PFSK-1 (cell line): Measurements from ENCODE around the gene OXSM.

Experiments
- FOXP2 ChIP-seq: optimal IDR thresholded peaks from 2 replicates; pipeline ENCODE3; 2011; ENCODE audit warnings: borderline replicate concordance, control low read depth, inconsistent platforms; ENCODE audit not compliant: insufficient read depth; ENCODE audit errors: extremely low read length, extremely low read depth
- POLR2AphosphoS5 ChIP-seq: IDR thresholded peaks from 2 replicates; pipeline ENCODE4 v1.6.1; 2012; ENCODE audit warnings: low read depth, mild to moderate bottlenecking, control low read depth, low read length, moderate library complexity
- SIN3A ChIP-seq: IDR thresholded peaks from 2 replicates; pipeline ENCODE4 v1.6.1; 2012; ENCODE audit warnings: mild to moderate bottlenecking, low read length, moderate library complexity, borderline replicate concordance; ENCODE audit not compliant: insufficient read depth
- TAF1 ChIP-seq: IDR thresholded peaks from 2 replicates; pipeline ENCODE4 v1.6.1; 2012; ENCODE audit warnings: low read length, control low read depth, borderline replicate concordance; ENCODE audit not compliant: insufficient read depth
- TF ChIP-seq, protein P1 (sequence below), 2 experiments: IDR thresholded peaks; 2 replicates each; pipeline versions ENCODE4 v1.6.1 to v1.8.0; 2011 to 2012; ENCODE audit warnings: low read depth in 2 of 2, low read length in 2 of 2, control low read depth in 1 of 2, inconsistent platforms in 1 of 2, mild to moderate bottlenecking in 1 of 2, moderate library complexity in 1 of 2; ENCODE audit not compliant: insufficient read depth in 1 of 2

The OXSM gene

DNA sequence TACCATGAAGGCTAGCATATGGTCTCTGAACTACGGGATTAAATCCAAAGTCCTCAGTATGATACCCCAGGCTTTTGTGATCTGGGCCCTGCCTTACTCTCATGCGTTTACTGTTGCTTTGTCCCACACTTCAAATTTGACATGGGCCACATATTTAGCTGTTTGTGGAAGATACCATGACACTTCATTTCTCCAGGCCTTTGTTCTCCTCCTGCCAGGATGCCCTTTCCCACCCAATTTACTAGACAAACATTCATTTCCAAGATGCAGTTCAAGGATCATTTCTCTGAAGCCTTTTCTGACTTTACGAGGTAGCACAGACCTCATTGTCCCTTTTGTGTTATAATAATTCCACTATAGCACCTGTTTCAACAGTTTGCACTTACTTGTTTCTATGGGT lies 2.2 kb upstream of the OXSM start:
- no peak for TF ChIP-seq POLR2AphosphoS5
- no peak for TF ChIP-seq FOXP2
- TF ChIP-seq TAF1 = no peak
- no peak for TF ChIP-seq SIN3A
- TF ChIP-seq, protein P1, sequence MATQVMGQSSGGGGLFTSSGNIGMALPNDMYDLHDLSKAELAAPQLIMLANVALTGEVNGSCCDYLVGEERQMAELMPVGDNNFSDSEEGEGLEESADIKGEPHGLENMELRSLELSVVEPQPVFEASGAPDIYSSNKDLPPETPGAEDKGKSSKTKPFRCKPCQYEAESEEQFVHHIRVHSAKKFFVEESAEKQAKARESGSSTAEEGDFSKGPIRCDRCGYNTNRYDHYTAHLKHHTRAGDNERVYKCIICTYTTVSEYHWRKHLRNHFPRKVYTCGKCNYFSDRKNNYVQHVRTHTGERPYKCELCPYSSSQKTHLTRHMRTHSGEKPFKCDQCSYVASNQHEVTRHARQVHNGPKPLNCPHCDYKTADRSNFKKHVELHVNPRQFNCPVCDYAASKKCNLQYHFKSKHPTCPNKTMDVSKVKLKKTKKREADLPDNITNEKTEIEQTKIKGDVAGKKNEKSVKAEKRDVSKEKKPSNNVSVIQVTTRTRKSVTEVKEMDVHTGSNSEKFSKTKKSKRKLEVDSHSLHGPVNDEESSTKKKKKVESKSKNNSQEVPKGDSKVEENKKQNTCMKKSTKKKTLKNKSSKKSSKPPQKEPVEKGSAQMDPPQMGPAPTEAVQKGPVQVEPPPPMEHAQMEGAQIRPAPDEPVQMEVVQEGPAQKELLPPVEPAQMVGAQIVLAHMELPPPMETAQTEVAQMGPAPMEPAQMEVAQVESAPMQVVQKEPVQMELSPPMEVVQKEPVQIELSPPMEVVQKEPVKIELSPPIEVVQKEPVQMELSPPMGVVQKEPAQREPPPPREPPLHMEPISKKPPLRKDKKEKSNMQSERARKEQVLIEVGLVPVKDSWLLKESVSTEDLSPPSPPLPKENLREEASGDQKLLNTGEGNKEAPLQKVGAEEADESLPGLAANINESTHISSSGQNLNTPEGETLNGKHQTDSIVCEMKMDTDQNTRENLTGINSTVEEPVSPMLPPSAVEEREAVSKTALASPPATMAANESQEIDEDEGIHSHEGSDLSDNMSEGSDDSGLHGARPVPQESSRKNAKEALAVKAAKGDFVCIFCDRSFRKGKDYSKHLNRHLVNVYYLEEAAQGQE (IDR thresholded peaks at IDR 0.05; ENCODE audit: insufficient read depth in 1 of 2, low read depth in 2 of 2, low read length in 2 of 2) = no peak

DNA sequence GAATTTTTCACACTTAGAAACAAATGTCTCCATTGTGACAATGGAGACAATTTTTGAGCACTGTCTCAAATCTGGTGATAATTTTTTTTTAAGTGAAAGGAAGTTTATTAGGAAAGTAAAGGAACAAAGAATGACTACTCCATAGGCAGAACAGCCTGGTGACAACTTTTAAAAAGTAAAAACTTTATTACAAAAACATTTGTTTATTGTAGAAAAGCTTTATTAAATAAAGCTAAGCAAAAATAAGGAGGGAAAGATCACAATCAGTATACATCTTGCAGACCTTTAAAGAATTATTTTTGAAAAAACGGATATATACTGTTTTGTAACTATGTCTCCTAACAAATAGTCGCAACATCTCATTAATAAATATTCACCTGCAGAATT lies 688 bp upstream of the OXSM start:
- TF ChIP-seq, protein P1 (IDR thresholded peaks at IDR 0.05; ENCODE audit: insufficient read depth in 1 of 2, low read depth in 2 of 2, low read length in 2 of 2) = no peak
- TF ChIP-seq FOXP2 = no peak
- TF ChIP-seq SIN3A = no peak
- TF ChIP-seq TAF1 = no peak
- no peak for TF ChIP-seq POLR2AphosphoS5

DNA sequence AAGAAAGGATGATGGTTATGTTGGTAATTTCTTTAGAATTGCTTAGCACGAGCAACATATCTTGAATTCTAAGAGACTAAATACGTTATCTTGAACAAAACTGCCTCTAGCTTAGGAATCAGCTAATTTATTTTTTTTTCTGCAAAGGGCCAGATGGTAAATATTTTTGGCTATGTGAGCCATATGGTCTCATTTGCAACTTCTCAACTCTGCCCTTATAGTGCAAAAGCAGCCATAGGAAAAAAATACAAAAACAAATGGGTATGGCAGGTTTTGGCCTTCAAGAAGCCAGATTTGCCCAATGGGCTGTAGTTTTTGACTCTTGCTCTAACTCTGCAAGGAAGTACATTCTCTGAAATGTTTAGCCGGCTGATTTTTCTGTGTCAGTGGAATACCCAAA lies 11.9 kb downstream of the OXSM start:
- TF ChIP-seq, protein P1 (IDR thresholded peaks at IDR 0.05; ENCODE audit: insufficient read depth in 1 of 2, low read depth in 2 of 2, low read length in 2 of 2) = no peak
- TF ChIP-seq FOXP2 (no peak), SIN3A (no peak), POLR2AphosphoS5 (no peak), TAF1 (no peak)

DNA sequence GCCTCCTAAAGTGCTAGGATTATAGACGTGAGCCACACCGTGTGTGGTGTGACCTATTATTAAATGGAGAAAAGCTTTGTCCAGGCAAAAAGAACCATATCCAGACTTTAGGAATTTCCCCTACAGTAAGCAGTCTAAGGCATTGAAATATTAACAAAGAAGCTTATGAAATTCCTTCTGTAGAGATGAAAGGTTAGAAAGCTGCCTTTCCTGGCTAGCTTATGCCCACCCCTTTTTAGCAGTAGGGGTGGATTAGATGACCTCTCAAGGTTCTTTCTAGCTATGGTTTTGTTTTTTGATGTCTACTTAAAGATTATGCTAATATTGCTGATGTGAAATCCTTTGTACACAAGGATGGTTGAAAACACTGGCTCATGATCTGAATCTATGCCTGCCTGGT lies 13.9 kb downstream of the OXSM start:
- TF ChIP-seq, protein P1 (IDR thresholded peaks at IDR 0.05; ENCODE audit: insufficient read depth in 1 of 2, low read depth in 2 of 2, low read length in 2 of 2) = no peak
- no peak for TF ChIP-seq TAF1
- TF ChIP-seq FOXP2 = no peak
- no peak for TF ChIP-seq POLR2AphosphoS5
- TF ChIP-seq SIN3A = no peak

DNA sequence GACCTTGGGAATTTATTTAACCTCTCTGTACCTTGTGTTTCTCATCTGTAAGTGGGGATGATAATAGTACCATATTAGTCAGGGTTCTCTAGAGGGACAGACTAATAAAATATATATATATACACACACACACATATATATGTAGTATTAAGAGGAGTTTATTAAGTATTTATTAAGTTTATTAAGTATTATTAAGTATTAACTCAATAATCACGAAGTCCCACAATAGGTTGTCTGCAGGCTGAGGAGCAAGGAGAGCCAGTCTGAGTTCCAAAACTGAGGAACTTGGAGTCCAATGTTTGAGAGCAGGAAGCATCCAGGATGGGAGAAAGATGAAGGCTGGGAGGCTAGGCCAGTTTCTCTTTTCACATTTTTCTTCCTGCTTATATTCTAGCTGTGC lies 14.8 kb downstream of the OXSM start:
- TF ChIP-seq TAF1 (no peak), SIN3A (no peak), FOXP2 (no peak), POLR2AphosphoS5 (no peak)
- TF ChIP-seq, protein P1 (IDR thresholded peaks at IDR 0.05; ENCODE audit: insufficient read depth in 1 of 2, low read depth in 2 of 2, low read length in 2 of 2) = no peak
